K562 treated with DMSO at 1 percent for 4 hours (cell line): Measurements from ENCODE around the gene ENPP7. TPM values are rescaled to one million over a fixed set of nuclear protein-coding genes. Genes with fewer than 3 reads are reported as not detected.

Experiments
- total RNA-seq: library from RNA; unstranded; fragments of 300-600 nt; gene quantifications from 2 replicates; pipeline ENCODE4 v1.2.3, GENCODE V29; 2022; ENCODE audit not compliant: insufficient read depth

Gene ENPP7, protein sequence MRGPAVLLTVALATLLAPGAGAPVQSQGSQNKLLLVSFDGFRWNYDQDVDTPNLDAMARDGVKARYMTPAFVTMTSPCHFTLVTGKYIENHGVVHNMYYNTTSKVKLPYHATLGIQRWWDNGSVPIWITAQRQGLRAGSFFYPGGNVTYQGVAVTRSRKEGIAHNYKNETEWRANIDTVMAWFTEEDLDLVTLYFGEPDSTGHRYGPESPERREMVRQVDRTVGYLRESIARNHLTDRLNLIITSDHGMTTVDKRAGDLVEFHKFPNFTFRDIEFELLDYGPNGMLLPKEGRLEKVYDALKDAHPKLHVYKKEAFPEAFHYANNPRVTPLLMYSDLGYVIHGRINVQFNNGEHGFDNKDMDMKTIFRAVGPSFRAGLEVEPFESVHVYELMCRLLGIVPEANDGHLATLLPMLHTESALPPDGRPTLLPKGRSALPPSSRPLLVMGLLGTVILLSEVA
- not detected in 2 replicates for total RNA-seq

DNA sequence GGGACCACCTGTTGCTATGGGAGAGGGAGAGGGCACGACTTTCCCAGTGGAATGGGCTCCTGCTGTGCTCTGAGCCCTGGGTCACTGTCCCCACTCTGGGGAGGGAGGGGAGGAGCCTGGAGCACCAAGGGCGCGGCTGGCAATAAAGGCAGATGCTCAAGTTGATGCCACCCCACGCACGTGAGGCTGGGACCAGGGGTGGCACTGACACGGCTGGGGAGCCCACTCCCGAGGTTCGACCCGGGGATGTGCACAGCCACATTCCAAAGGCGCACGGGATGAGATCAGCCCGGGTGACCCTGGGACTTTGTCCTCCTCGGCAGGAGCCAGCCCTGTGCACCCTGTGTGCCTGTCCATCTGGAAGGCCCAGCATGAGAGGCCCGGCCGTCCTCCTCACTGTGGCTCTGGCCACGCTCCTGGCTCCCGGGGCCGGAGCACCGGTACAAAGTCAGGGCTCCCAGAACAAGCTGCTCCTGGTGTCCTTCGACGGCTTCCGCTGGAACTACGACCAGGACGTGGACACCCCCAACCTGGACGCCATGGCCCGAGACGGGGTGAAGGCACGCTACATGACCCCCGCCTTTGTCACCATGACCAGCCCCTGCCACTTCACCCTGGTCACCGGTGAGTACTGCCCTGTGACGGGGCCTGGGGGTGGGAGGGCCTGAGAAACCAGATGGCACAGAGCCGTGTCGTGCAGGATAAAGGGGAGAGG, at the start of gene ENPP7:
TSS of gene ENPP7 (plus strand) at position 175 of the 715 bp plus-strand sequence. CDS start at position 372, 197 bp downstream.

DNA sequence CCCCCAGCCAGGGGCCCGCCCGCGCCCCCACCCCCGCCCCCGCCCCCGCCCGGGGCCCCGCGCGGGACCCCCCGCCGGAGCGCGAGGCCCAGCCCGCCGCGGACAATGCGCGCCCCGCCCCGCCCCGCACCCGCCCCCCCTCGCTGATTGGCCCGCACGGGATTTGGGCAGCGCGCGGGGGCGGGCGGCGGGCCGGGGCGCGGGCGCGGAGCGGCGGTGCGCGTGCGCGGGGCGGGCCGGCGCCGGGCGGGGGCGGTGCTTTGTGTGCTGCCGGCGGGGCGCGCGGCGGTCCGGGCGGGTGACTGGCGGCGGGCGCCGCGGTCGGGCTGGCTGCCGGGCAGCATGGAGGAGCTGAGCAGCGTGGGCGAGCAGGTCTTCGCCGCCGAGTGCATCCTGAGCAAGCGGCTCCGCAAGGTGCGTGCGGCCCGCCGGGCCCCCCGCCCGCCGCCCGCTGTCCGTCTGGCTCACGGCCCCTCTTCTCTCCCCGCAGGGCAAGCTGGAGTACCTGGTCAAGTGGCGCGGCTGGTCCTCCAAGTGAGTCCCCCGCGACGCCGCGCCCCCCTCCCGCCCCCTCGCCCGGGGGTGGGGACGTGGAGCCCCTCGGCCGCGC, 47.3 kb downstream of the ENPP7 start, which contains the start of gene CBX2:
TSS of gene CBX2 (plus strand) at position 255 of the 610 bp plus-strand sequence. CDS start at position 343, 88 bp downstream.

Other genes starting within 250 kb of the ENPP7 start
- gene RBFOX3, start 119.9 kb upstream of the ENPP7 start, total RNA-seq = 0.24 TPM in 1 of 2 replicates, not detected in the other
- gene CBX2, start 47.2 kb downstream of the ENPP7 start, total RNA-seq = 12.9 and 14.0 TPM in 2 replicates
- gene CBX8, start 66.1 kb downstream of the ENPP7 start, total RNA-seq = 7.1 and 8.1 TPM in 2 replicates
- 77.2 and 89.2 TPM in 2 replicates for gene CBX4, start 108.5 kb downstream of the ENPP7 start, total RNA-seq